ENCODE results near the gene KAZN.

Gene KAZN

DNA sequence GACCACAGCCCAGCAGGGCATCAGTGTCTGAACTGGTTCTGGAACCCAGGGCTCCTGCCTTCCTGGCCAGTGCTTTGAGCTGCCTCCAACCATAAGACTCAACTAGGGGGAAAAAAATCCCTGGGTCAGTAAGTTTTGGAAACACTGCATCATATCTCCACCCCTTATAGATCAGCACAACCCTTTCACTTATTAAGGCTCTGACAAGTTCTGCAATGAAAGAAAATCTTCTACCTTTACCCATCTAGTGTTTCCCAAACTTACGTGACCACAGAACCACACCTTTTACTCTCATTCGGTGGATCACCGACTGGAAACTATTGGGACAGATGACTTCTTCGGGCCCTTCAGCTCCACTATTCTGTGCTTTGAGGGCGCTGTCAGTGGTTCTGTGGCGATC is 476.7 kb downstream of the KAZN start:
- CTCF ChIA-PET, result no interaction called here
- TF ChIP-seq SUZ12 (IDR thresholded peaks at IDR 0.05) (no peak), LEF1 (IDR thresholded peaks at IDR 0.05; ENCODE audit: borderline replicate concordance) (no peak)
- POLR2A ChIA-PET, result no interaction called here
- DNase-seq (ENCODE audit: extremely low spot score), result no peak

DNA sequence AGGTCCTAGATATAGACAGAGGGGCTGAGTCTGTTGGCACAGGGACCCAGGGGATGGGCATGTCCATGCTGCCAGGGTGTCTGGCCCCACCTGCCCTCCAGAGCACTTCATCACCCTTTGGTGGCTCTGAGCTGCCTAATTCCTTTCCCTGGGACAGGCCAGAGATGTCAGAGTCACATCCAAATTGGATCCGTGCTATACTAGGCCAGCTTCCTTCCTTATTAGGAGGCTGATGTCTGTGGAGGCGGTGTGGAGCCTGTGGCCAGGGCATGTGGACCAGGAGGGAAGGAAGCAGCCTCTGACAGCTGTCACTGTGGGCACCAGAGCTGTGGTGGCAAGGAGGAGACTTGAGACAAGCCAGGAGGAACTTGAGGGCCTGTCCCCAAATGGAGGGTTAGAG is 477.3 kb downstream of the KAZN start:
- CTCF ChIA-PET, result no interaction called here
- POLR2A ChIA-PET, result no interaction called here
- no peak for DNase-seq (ENCODE audit: extremely low spot score)
- TF ChIP-seq ELF4 (IDR thresholded peaks at IDR 0.05), result no peak
- no peak for TF ChIP-seq ARNT (IDR thresholded peaks at IDR 0.05)
- no peak for TF ChIP-seq BHLHE40 (IDR thresholded peaks at IDR 0.05; ENCODE audit: borderline replicate concordance)
- TF ChIP-seq FOXK2 (IDR thresholded peaks at IDR 0.05), result no peak
- no peak for TF ChIP-seq HDGF (IDR thresholded peaks at IDR 0.05; ENCODE audit: borderline replicate concordance)
- TF ChIP-seq, protein P1, sequence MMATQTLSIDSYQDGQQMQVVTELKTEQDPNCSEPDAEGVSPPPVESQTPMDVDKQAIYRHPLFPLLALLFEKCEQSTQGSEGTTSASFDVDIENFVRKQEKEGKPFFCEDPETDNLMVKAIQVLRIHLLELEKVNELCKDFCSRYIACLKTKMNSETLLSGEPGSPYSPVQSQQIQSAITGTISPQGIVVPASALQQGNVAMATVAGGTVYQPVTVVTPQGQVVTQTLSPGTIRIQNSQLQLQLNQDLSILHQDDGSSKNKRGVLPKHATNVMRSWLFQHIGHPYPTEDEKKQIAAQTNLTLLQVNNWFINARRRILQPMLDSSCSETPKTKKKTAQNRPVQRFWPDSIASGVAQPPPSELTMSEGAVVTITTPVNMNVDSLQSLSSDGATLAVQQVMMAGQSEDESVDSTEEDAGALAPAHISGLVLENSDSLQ (IDR thresholded peaks at IDR 0.05), result no peak
- no peak for TF ChIP-seq FOXA1 (IDR thresholded peaks at IDR 0.05)
- TF ChIP-seq CTBP1 (IDR thresholded peaks at IDR 0.05; ENCODE audit: borderline replicate concordance), result no peak
- TF ChIP-seq LEF1 (IDR thresholded peaks at IDR 0.05; ENCODE audit: borderline replicate concordance), result no peak
- no peak for TF ChIP-seq TARDBP (IDR thresholded peaks at IDR 0.05)
- no peak for TF ChIP-seq NFRKB (IDR thresholded peaks at IDR 0.05)
- no peak for TF ChIP-seq SUZ12 (IDR thresholded peaks at IDR 0.05)
- no peak for TF ChIP-seq SP1 (IDR thresholded peaks at IDR 0.05)
- TF ChIP-seq FOXM1 (IDR thresholded peaks at IDR 0.05; ENCODE audit: borderline replicate concordance), result no peak
- TF ChIP-seq L3MBTL2 (conservative IDR thresholded peaks at IDR 0.05), result no peak
- no peak for TF ChIP-seq ZNF384 (IDR thresholded peaks at IDR 0.05)

DNA sequence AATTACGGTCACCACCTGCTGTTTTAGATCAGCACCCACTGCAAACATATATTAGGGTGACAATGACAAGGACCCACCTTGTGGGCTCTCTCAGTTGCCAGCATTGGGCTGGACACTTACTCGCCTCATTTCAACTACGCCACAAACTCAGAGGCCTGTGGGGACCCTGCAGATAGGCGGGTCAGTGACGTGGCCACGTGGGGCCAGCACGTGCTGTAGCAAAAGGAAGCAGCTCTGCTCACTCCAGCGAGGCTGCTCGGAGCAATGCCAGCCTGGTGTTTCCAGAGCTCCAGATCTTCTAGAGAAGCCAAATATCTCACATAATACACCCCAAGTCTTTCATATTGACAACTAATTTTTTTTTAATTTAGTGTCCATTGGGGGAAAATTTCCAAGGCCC is 478.3 kb downstream of the KAZN start:
- ChIA-PET POLR2A (no interaction called here), CTCF (no interaction called here)
- no peak for DNase-seq (ENCODE audit: extremely low spot score)
- TF ChIP-seq ELF4 (IDR thresholded peaks at IDR 0.05) (no peak), SUZ12 (IDR thresholded peaks at IDR 0.05) (no peak), FOXM1 (IDR thresholded peaks at IDR 0.05; ENCODE audit: borderline replicate concordance) (no peak), FOXA1 (IDR thresholded peaks at IDR 0.05) (no peak)

DNA sequence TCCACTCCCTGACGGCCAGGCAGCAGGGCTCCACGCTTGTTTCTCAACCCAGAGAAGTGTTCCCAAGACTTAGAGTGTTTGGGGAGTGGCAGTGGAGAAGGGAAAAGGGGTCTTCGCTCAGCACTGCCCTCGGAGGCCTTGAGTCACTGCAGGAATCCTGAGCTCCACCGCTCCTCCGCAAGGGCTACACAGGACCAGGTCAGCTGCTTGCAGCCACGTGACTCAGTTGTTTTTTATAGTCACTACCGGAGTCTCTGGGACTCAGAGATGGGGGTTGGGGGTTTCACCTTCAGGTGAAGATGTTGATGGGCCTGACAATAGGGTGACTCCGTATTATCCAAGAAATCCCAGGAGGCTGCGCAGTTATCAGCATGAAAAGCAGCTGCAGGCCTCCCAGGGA is 478.9 kb downstream of the KAZN start:
- no peak for TF ChIP-seq TARDBP (IDR thresholded peaks at IDR 0.05)
- TF ChIP-seq ZNF384 (IDR thresholded peaks at IDR 0.05), result no peak
- no peak for TF ChIP-seq L3MBTL2 (conservative IDR thresholded peaks at IDR 0.05)
- TF ChIP-seq HDGF (IDR thresholded peaks at IDR 0.05; ENCODE audit: borderline replicate concordance), result no peak
- no peak for DNase-seq (ENCODE audit: extremely low spot score)
- ChIA-PET POLR2A (no interaction called here), CTCF (no interaction called here)

DNA sequence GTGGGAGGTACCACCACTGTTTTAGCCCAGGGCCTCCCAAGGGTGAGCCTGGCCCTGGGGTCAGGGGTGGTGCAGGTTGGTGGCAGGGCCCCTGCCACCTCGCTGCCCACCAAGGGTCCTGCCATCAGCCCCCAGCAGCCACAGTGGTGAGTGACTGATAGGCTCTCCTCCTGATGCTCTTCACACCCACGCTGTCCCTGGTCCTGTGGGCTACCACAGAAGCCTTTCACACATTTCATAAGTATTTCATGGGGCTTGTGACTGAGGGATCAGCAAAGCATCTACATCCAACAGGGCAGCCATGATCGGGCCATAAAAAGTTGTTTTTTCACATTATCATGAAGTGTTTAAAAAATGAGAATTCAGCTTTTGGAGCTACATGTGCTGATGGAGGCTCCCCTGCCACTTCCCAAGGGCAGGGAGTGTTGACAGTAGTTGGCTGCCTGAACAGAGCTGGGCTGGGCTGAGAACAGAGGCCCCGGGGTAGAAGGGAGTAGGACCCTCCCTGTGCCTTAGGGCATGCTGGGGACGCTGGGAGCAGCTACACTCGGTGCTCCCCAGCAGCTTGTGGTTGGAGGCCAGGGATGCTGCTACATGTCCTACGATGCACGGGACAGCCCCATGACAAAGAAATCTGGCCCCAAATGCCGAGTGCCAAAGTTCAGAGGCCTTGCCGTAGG is 482.0 kb downstream of the KAZN start:
- TF ChIP-seq, protein P1 (IDR thresholded peaks at IDR 0.05), result no peak
- TF ChIP-seq ZNF384 (IDR thresholded peaks at IDR 0.05) (no peak), SP1 (IDR thresholded peaks at IDR 0.05) (no peak), L3MBTL2 (conservative IDR thresholded peaks at IDR 0.05) (no peak), FOXA1 (IDR thresholded peaks at IDR 0.05) (no peak), HDGF (IDR thresholded peaks at IDR 0.05; ENCODE audit: borderline replicate concordance) (no peak), FOXM1 (IDR thresholded peaks at IDR 0.05; ENCODE audit: borderline replicate concordance) (no peak), LEF1 (IDR thresholded peaks at IDR 0.05; ENCODE audit: borderline replicate concordance) (no peak), TARDBP (IDR thresholded peaks at IDR 0.05) (no peak), NFRKB (IDR thresholded peaks at IDR 0.05) (no peak)
- ChIA-PET CTCF (no interaction called here), POLR2A (no interaction called here)
- DNase-seq (ENCODE audit: extremely low spot score), result no peak

DNA sequence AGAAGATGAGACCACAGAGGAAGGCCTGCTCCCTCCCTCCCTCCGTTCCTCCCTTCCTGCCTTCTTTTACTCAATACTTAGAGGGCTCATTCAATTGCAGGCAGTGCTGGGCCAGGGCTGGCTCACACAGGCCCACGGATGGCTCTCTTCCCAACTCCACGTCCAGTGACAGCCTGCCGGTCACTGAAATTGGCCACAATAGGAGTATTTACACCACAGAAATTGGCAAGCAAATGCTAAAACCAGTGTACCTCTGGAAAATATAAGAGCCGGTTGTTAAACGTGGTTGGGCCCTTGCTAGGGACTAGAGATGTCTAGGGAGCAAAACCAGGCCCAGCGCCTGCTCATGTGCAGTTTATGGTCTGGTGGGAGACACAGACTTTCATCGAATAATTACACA is 482.6 kb downstream of the KAZN start:
- CTCF ChIA-PET, result no interaction called here
- DNase-seq (ENCODE audit: extremely low spot score), result no peak
- TF ChIP-seq HDGF (IDR thresholded peaks at IDR 0.05; ENCODE audit: borderline replicate concordance), result no peak
- no peak for TF ChIP-seq LEF1 (IDR thresholded peaks at IDR 0.05; ENCODE audit: borderline replicate concordance)
- TF ChIP-seq L3MBTL2 (conservative IDR thresholded peaks at IDR 0.05), result no peak
- no peak for TF ChIP-seq CTBP1 (IDR thresholded peaks at IDR 0.05; ENCODE audit: borderline replicate concordance)
- POLR2A ChIA-PET, result no interaction called here

DNA sequence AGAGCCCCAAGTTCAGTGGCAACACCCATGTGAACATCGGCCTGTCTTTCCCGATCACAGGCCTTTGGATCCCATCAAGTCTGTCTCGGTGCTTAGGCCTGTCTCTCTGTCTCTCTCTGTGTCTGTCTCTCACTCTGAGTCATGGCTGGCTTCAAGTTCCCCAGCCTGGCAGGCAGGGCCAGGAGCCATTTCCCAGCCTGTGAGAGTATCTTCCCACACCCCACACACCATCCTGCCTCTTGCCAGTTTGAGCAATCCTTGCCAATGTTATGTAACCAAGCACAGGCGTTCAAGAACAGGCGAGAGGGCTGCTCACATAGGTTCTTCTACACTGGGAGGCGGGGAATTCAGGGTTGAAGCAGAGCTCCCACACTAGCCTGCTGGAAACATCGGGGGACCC is 485.1 kb downstream of the KAZN start:
- TF ChIP-seq SP1 (IDR thresholded peaks at IDR 0.05), result no peak
- TF ChIP-seq L3MBTL2 (conservative IDR thresholded peaks at IDR 0.05), result no peak
- TF ChIP-seq ZNF384 (IDR thresholded peaks at IDR 0.05), result no peak
- no peak for TF ChIP-seq ARNT (IDR thresholded peaks at IDR 0.05)
- no peak for TF ChIP-seq BHLHE40 (IDR thresholded peaks at IDR 0.05; ENCODE audit: borderline replicate concordance)
- no peak for TF ChIP-seq FOXK2 (IDR thresholded peaks at IDR 0.05)
- no peak for TF ChIP-seq TARDBP (IDR thresholded peaks at IDR 0.05)
- TF ChIP-seq SUZ12 (IDR thresholded peaks at IDR 0.05), result no peak
- no peak for TF ChIP-seq CTBP1 (IDR thresholded peaks at IDR 0.05; ENCODE audit: borderline replicate concordance)
- TF ChIP-seq HDGF (IDR thresholded peaks at IDR 0.05; ENCODE audit: borderline replicate concordance), result no peak
- TF ChIP-seq, protein P1 (IDR thresholded peaks at IDR 0.05), result no peak
- TF ChIP-seq FOXA1 (IDR thresholded peaks at IDR 0.05), result no peak
- TF ChIP-seq NFRKB (IDR thresholded peaks at IDR 0.05), result no peak
- TF ChIP-seq FOXM1 (IDR thresholded peaks at IDR 0.05; ENCODE audit: borderline replicate concordance), result no peak
- TF ChIP-seq LEF1 (IDR thresholded peaks at IDR 0.05; ENCODE audit: borderline replicate concordance), result no peak
- no peak for TF ChIP-seq ELF4 (IDR thresholded peaks at IDR 0.05)
- DNase-seq (ENCODE audit: extremely low spot score), result no peak
- ChIA-PET POLR2A (no interaction called here), CTCF (no interaction called here)

Measured in HEK293T (cell line).